Measurements from ENCODE around the gene CSRP1. TPM values are rescaled to one million over a fixed set of nuclear protein-coding genes. Genes with fewer than 3 reads are reported as not detected.

Gene CSRP1
- total RNA-seq, 1 donor, result 480 TPM

DNA sequence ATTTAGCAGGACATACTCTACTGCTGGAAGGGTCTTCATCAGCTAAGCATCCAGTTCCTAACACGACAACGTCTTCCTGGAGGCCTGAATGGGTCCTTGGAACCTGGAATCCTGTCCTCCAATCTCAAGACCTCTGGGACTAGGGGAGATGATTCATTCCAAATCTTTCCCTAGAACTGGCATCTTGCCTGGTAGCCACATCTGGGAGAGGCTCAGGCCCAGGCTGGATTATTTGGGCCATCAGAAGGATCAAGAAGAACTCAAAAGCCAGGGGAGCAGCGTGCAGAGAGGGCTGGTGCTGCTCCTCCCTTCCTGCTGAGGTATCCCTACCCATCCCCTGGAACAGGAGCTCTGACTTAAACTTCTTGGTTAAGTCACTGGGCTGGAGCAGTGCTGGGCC, 35.2 kb downstream of the CSRP1 start:
- Histone ChIP-seq H4K20me1 (ENCODE audit: insufficient read depth, low read length) (peaks cover 17% of the 10 kb centered on the region), H2AFZ (ENCODE audit: low read length) (no peak overlapping the region), H3K27ac (ENCODE audit: low read depth, low read length) (peak overlapping the region; percentile 3), H3K79me2 (ENCODE audit: insufficient read depth, low read length) (peaks cover 21% of the 10 kb centered on the region), H3K4me1 (ENCODE audit: insufficient read depth, low read length) (peaks cover 39% of the 10 kb centered on the region), H3K9me3 (ENCODE audit: low read depth, low read length) (no peaks in the 10 kb centered on the region), H3K27me3 (ENCODE audit: insufficient read depth, low read length) (no peaks in the 10 kb centered on the region), H3K4me3 (ENCODE audit: insufficient read depth, low read length) (no peak overlapping the region), H3K36me3 (ENCODE audit: insufficient read depth, low read length) (no peaks in the 10 kb centered on the region), H3K4me2 (ENCODE audit: insufficient read depth, low read length) (peak overlapping the region; percentile 5)
- TF ChIP-seq, protein P1, sequence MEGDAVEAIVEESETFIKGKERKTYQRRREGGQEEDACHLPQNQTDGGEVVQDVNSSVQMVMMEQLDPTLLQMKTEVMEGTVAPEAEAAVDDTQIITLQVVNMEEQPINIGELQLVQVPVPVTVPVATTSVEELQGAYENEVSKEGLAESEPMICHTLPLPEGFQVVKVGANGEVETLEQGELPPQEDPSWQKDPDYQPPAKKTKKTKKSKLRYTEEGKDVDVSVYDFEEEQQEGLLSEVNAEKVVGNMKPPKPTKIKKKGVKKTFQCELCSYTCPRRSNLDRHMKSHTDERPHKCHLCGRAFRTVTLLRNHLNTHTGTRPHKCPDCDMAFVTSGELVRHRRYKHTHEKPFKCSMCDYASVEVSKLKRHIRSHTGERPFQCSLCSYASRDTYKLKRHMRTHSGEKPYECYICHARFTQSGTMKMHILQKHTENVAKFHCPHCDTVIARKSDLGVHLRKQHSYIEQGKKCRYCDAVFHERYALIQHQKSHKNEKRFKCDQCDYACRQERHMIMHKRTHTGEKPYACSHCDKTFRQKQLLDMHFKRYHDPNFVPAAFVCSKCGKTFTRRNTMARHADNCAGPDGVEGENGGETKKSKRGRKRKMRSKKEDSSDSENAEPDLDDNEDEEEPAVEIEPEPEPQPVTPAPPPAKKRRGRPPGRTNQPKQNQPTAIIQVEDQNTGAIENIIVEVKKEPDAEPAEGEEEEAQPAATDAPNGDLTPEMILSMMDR (IDR thresholded peaks at IDR 0.05; ENCODE audit: extremely low read depth, low read depth, low read length), result no peak
- peak; percentile 98 for DNase-seq (ENCODE audit: insufficient read length, low spot score, missing footprints)

DNA sequence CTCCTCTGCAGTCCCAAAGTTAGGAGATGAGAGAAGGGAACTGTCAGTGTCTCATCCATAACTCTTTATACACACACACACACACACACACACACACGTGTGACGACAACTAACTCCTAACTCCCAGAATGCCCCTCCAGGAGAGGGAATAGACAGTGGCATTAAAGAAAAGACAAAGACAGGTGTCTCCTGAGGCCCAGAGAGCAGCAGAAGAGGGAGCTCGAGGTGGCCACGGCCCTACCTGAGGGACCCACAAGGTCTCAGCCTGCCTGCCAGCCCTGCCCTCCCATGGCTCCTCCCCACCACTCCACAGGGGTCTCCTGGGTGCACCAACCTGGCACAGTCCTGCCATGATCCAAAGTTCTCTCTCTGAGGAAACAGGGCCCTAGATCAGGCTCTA, 36.3 kb downstream of the CSRP1 start:
- H2AFZ ChIP-seq (ENCODE audit: low read length), result no peak overlapping the region
- peaks cover 37% of the 10 kb centered on the region for H3K4me1 ChIP-seq (ENCODE audit: insufficient read depth, low read length)
- H3K9me3 ChIP-seq (ENCODE audit: low read depth, low read length), result no peaks in the 10 kb centered on the region
- DNase-seq (ENCODE audit: insufficient read length, low spot score, missing footprints), result peak; percentile 63
- peaks cover 29% of the 10 kb centered on the region for H4K20me1 ChIP-seq (ENCODE audit: insufficient read depth, low read length)
- peaks cover 9% of the 10 kb centered on the region for H3K36me3 ChIP-seq (ENCODE audit: insufficient read depth, low read length)
- peaks cover 32% of the 10 kb centered on the region for H3K79me2 ChIP-seq (ENCODE audit: insufficient read depth, low read length)
- no peak overlapping the region for H3K27ac ChIP-seq (ENCODE audit: low read depth, low read length)
- H3K4me3 ChIP-seq (ENCODE audit: insufficient read depth, low read length), result no peak overlapping the region
- no peak overlapping the region for H3K4me2 ChIP-seq (ENCODE audit: insufficient read depth, low read length)
- H3K27me3 ChIP-seq (ENCODE audit: insufficient read depth, low read length), result no peaks in the 10 kb centered on the region
- TF ChIP-seq, protein P1 (IDR thresholded peaks at IDR 0.05; ENCODE audit: extremely low read depth, low read depth, low read length), result no peak

DNA sequence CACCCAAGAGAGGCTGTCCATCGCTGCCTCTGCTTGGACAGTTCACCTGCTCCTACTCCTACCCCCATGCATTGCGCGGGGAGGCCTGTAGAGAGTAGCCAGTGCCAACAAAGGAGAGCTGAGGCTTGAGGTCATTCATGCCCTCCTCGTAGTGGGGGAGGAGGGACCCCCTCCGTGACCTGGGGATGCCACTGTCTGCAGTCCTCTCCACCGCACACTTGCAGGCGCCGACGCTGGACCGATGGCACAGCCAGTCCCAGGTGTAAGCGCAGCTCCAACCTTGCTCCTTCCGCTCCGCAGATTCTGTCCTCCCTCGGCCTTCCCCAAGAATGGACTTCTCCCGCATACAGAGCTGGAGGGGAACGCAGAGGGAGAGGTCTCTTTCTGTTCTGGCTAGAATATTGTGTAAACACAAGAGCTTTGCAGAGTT, 37.3 kb downstream of the CSRP1 start:
- H3K4me3 ChIP-seq (ENCODE audit: insufficient read depth, low read length), result peak overlapping the region; percentile 99
- H3K9me3 ChIP-seq (ENCODE audit: low read depth, low read length), result no peaks in the 10 kb centered on the region
- no peaks in the 10 kb centered on the region for H3K27me3 ChIP-seq (ENCODE audit: insufficient read depth, low read length)
- TF ChIP-seq, protein P1 (IDR thresholded peaks at IDR 0.05; ENCODE audit: extremely low read depth, low read depth, low read length), result no peak
- peaks cover 36% of the 10 kb centered on the region for H3K4me1 ChIP-seq (ENCODE audit: insufficient read depth, low read length)
- H4K20me1 ChIP-seq (ENCODE audit: insufficient read depth, low read length), result peaks cover 33% of the 10 kb centered on the region
- peak overlapping the region; percentile 97 for H3K4me2 ChIP-seq (ENCODE audit: insufficient read depth, low read length)
- peak overlapping the region; percentile 82 for H3K27ac ChIP-seq (ENCODE audit: low read depth, low read length)
- no peak for DNase-seq (ENCODE audit: insufficient read length, low spot score, missing footprints)
- peaks cover 18% of the 10 kb centered on the region for H3K36me3 ChIP-seq (ENCODE audit: insufficient read depth, low read length)
- H3K79me2 ChIP-seq (ENCODE audit: insufficient read depth, low read length), result peaks cover 42% of the 10 kb centered on the region
- H2AFZ ChIP-seq (ENCODE audit: low read length), result peak overlapping the region; percentile 68

DNA sequence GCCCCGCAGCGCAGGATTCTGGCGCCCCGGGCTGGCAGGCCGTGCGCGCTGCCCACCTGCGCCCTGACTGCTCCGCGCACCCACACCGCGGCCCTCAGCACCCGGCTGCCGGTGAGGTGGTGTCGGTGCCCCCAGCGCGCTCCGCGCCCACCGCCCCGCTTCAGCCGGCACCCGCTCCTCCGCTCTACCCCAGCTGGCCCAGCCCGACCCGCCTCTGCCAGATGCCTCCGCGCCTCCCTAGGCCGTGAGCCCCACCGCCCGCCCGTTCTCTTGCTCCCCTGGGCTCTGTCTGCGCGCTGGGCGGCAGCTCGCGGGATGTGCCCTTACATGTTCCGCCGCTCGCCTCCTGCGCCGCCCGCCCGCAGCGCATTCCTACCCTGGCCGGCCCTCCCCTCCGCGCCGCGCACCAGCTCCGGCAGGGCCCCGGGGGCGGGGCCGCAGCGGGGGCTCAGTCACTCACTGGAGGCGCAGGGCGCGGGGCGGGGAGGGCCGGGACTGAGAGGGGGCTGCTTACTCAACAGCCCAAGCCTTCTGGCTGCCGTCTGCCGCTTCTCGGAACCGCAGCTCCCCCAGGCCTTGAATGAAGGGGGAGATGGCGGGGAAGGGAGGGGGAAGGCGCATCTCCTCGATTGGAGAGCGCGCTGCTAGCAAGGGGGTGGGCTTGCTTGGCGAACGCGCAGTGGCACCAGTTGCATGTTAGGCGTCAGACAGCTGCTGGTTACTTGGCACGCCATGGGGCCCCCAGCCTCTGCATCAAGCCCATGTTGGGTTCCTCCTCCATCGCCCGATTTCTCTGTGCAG, 37.9 kb downstream of the CSRP1 start, which contains the start of gene PHLDA3:
Gene PHLDA3, minus strand, starts transcription at position 345 of the 801 bp plus-strand sequence. CDS start 402 bp downstream, outside the sequence.
- peak; percentile 97 for DNase-seq (ENCODE audit: insufficient read length, low spot score, missing footprints)
- TF ChIP-seq, protein P1 (IDR thresholded peaks at IDR 0.05; ENCODE audit: extremely low read depth, low read depth, low read length), result no peak
- H3K79me2 ChIP-seq (ENCODE audit: insufficient read depth, low read length), result peaks cover 48% of the 10 kb centered on the region
- H3K27me3 ChIP-seq (ENCODE audit: insufficient read depth, low read length), result no peaks in the 10 kb centered on the region
- H2AFZ ChIP-seq (ENCODE audit: low read length), result peak within 1 kb of the TSS; percentile 68
- H3K4me3 ChIP-seq (ENCODE audit: insufficient read depth, low read length), result peak within 1 kb of the TSS; percentile 99
- H3K4me1 ChIP-seq (ENCODE audit: insufficient read depth, low read length), result peaks cover 36% of the 10 kb centered on the region
- H3K27ac ChIP-seq (ENCODE audit: low read depth, low read length), result peak within 1 kb of the TSS; percentile 82
- no peaks in the 10 kb centered on the region for H3K9me3 ChIP-seq (ENCODE audit: low read depth, low read length)
- H3K4me2 ChIP-seq (ENCODE audit: insufficient read depth, low read length), result peak within 1 kb of the TSS; percentile 97
- peaks cover 33% of the 10 kb centered on the region for H4K20me1 ChIP-seq (ENCODE audit: insufficient read depth, low read length)
- peaks cover 24% of the 10 kb centered on the region for H3K36me3 ChIP-seq (ENCODE audit: insufficient read depth, low read length)
